Measurements from ENCODE around the gene SPTBN1.

The SPTBN1 gene

DNA sequence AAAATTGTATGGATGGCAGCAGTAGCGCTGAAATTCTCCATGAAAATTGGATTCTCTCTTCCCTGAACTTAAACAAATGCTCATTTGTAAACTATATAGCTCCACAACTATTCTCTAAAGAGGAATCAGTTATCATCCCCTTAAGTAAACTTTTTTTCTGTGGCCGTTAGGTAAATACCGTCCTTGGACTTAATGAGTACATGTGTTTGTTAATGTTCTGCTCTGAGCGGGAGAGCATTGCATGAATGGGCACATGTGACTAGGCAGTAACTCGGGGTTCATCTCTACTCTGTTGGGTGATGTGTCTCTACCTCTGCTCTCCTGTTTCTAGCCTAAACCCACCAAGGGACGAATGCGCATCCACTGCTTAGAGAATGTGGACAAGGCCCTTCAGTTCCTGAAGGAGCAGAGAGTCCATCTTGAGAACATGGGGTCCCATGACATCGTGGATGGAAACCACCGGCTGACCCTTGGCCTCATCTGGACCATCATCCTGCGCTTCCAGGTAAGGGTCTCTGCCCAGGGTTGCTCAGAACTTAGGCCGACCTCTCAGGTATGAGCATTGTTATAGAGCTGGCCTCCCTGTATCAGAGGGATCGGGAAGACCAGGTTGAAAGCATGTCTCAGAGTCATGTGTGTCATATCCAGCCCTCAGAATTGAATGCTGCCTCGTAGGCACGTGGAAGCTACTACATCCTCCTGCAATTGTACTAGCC lies 155.9 kb downstream of the SPTBN1 start:
- H4K91ac ChIP-seq (ENCODE audit: low read depth, low read length): no peak overlapping the region

DNA sequence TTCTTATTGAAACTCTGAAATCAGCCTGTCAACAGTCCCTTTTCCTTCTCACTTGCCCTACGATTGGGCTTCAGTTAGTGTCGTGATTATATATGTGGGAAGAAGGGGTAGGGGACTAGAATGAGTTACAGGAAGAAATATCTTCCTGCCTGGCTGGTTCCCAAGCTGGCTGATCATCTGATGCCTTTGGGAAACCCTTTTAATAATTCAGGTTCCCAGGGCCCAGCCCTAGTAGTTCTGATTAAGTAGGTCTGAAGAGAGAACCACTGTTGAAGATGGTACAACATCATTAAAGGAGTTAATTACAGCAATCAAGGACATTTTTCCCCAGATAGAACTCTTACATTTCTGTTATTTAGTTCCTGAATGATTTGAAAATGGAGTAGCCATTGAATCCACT lies 157.3 kb downstream of the SPTBN1 start:
- no peak overlapping the region for H2AK5ac ChIP-seq (ENCODE audit: low read length)
- no peak overlapping the region for H3K23ac ChIP-seq (ENCODE audit: low read length)
- no peak overlapping the region for H4K8ac ChIP-seq (ENCODE audit: low read depth, low read length)
- WGBS (ENCODE audit: extremely low coverage, insufficient coverage, insufficient read length): no CpG with 5 or more reads among the region's 2 CpGs
- no peak for DNase-seq
- no peaks in the 10 kb centered on the region for H3K79me1 ChIP-seq (ENCODE audit: low read length)
- H2BK5ac ChIP-seq (ENCODE audit: low read depth, low read length, poor library complexity): no peak overlapping the region
- no peak overlapping the region for H2BK12ac ChIP-seq (ENCODE audit: low read length)
- H3K18ac ChIP-seq (ENCODE audit: low read length): no peak overlapping the region
- no peak overlapping the region for H2BK120ac ChIP-seq (ENCODE audit: insufficient read depth, low read length, poor library complexity)
- no peak overlapping the region for H3K27ac ChIP-seq (ENCODE audit: low read depth, low read length)
- no peaks in the 10 kb centered on the region for H3K27me3 ChIP-seq (ENCODE audit: insufficient read depth, low read length)
- H3K79me2 ChIP-seq (ENCODE audit: control insufficient read depth, insufficient read depth, low read length, poor library complexity): no peaks in the 10 kb centered on the region
- no peak overlapping the region for H3K14ac ChIP-seq (ENCODE audit: low read length)
- H3K4me3 ChIP-seq (ENCODE audit: low read depth, low read length): no peak overlapping the region
- no peak overlapping the region for H4K91ac ChIP-seq (ENCODE audit: low read depth, low read length)
- no peak overlapping the region for H3K9ac ChIP-seq (ENCODE audit: low read length)
- no peak overlapping the region for H2AFZ ChIP-seq (ENCODE audit: insufficient read depth, low read length, poor library complexity)
- no peak overlapping the region for H3K4me2 ChIP-seq (ENCODE audit: low read length)
- H3K9me3 ChIP-seq (ENCODE audit: insufficient read depth, low read depth, low read length): no peaks in the 10 kb centered on the region
- no peak overlapping the region for H4K12ac ChIP-seq (ENCODE audit: low read depth, low read length)
- peak overlapping the region; percentile 27 for H3K4ac ChIP-seq (ENCODE audit: low read depth, low read length)
- peaks cover 15 to 21% of the 10 kb centered on the region in 2 experiments for H3K36me3 ChIP-seq (ENCODE audit: control insufficient read depth in 1 of 2, insufficient read depth in 2 of 2, low read length in 2 of 2)
- no peaks in the 10 kb centered on the region for H3K4me1 ChIP-seq (ENCODE audit: control insufficient read depth in 1 of 2, insufficient read depth in 2 of 2, low read length in 2 of 2)

More for the DNA sequence above, 155.9 kb downstream of the SPTBN1 start:
- Histone ChIP-seq H3K9me3 (ENCODE audit: insufficient read depth, low read depth, low read length) (no peaks in the 10 kb centered on the region), H2BK5ac (ENCODE audit: low read depth, low read length, poor library complexity) (no peak overlapping the region), H2BK12ac (ENCODE audit: low read length) (no peak overlapping the region), H3K4ac (ENCODE audit: low read depth, low read length) (no peak overlapping the region), H3K14ac (ENCODE audit: low read length) (no peak overlapping the region), H3K79me1 (ENCODE audit: low read length) (no peaks in the 10 kb centered on the region), H3K36me3 (ENCODE audit: control insufficient read depth in 1 of 2, insufficient read depth in 2 of 2, low read length in 2 of 2) (peaks cover 10 to 17% of the 10 kb centered on the region in 2 experiments), H3K4me3 (ENCODE audit: low read depth, low read length) (no peak overlapping the region), H3K9ac (ENCODE audit: low read length) (no peak overlapping the region), H3K79me2 (ENCODE audit: control insufficient read depth, insufficient read depth, low read length, poor library complexity) (peaks cover 3% of the 10 kb centered on the region), H2AFZ (ENCODE audit: insufficient read depth, low read length, poor library complexity) (no peak overlapping the region), H3K18ac (ENCODE audit: low read length) (no peak overlapping the region), H3K27ac (ENCODE audit: low read depth, low read length) (no peak overlapping the region), H2AK5ac (ENCODE audit: low read length) (no peak overlapping the region), H4K12ac (ENCODE audit: low read depth, low read length) (no peak overlapping the region), H2BK120ac (ENCODE audit: insufficient read depth, low read length, poor library complexity) (no peak overlapping the region), H3K4me2 (ENCODE audit: low read length) (no peak overlapping the region), H4K8ac (ENCODE audit: low read depth, low read length) (no peak overlapping the region), H3K23ac (ENCODE audit: low read length) (no peak overlapping the region), H3K4me1 (ENCODE audit: control insufficient read depth in 1 of 2, insufficient read depth in 2 of 2, low read length in 2 of 2) (no peaks in the 10 kb centered on the region), H3K27me3 (ENCODE audit: insufficient read depth, low read length) (no peaks in the 10 kb centered on the region)
- WGBS (ENCODE audit: extremely low coverage, insufficient coverage, insufficient read length): no CpG with 5 or more reads among the region's 14 CpGs
- no peak for DNase-seq

DNA sequence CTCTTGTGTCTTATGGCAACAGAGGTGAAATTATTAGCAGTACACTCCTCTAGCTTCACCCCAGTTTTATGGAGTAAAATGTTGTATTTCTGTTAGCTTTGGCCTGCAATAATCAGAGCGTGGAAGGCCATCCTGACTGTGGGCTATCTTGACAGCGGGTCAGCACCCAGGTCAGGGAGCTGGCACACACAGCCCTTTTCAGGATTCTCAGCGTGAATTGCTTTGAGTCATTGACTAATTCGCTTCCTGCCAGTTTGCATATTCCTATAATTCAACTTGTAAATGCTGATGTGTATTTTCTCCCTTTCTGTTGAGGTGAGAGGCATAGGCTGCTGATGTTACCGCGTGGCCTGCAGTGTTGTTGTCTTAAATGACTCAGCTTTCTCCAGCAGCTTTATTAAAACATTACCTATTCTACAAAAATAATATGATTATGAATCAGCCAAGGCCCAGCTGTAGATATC lies 157.7 kb downstream of the SPTBN1 start:
- Histone ChIP-seq H3K4me1 (ENCODE audit: control insufficient read depth in 1 of 2, insufficient read depth in 2 of 2, low read length in 2 of 2) (no peaks in the 10 kb centered on the region), H2BK120ac (ENCODE audit: insufficient read depth, low read length, poor library complexity) (no peak overlapping the region), H2AFZ (ENCODE audit: insufficient read depth, low read length, poor library complexity) (no peak overlapping the region), H3K79me1 (ENCODE audit: low read length) (no peaks in the 10 kb centered on the region), H2AK5ac (ENCODE audit: low read length) (no peak overlapping the region), H3K9me3 (ENCODE audit: insufficient read depth, low read depth, low read length) (no peaks in the 10 kb centered on the region), H2BK12ac (ENCODE audit: low read length) (no peak overlapping the region), H3K14ac (ENCODE audit: low read length) (no peak overlapping the region), H4K91ac (ENCODE audit: low read depth, low read length) (no peak overlapping the region), H3K4me3 (ENCODE audit: low read depth, low read length) (no peak overlapping the region), H3K4ac (ENCODE audit: low read depth, low read length) (no peak overlapping the region), H2BK5ac (ENCODE audit: low read depth, low read length, poor library complexity) (no peak overlapping the region), H3K36me3 (ENCODE audit: control insufficient read depth in 1 of 2, insufficient read depth in 2 of 2, low read length in 2 of 2) (peaks cover 15 to 24% of the 10 kb centered on the region in 2 experiments), H3K4me2 (ENCODE audit: low read length) (no peak overlapping the region), H3K23ac (ENCODE audit: low read length) (no peak overlapping the region), H4K12ac (ENCODE audit: low read depth, low read length) (no peak overlapping the region), H3K79me2 (ENCODE audit: control insufficient read depth, insufficient read depth, low read length, poor library complexity) (no peaks in the 10 kb centered on the region), H3K9ac (ENCODE audit: low read length) (no peak overlapping the region), H4K8ac (ENCODE audit: low read depth, low read length) (no peak overlapping the region), H3K27me3 (ENCODE audit: insufficient read depth, low read length) (no peaks in the 10 kb centered on the region), H3K18ac (ENCODE audit: low read length) (no peak overlapping the region), H3K27ac (ENCODE audit: low read depth, low read length) (no peak overlapping the region)
- no peak for DNase-seq
- no CpG with 5 or more reads among the region's 6 CpGs for whole genome bisulfite sequencing (ENCODE audit: extremely low coverage, insufficient coverage, insufficient read length)

DNA sequence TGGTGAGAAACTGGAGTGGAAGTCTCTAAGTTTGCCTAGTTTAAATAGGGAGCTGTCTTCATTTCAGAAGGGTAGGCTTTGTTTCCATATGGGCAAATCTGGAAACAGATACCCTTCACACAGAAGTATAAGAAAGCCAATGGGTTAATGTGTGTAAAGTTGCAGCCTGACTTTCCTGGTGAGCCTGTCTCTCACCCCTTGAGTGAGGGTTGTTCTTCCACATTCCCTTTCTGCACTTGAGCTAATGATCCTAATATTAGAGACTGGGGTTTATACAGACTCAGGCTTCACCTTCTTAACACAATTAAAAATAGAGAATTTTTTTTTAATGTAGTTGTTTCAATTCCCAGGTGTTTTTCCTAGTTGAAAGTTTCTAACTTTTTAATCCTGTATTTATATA lies 158.7 kb downstream of the SPTBN1 start:
- H3K4me2 ChIP-seq (ENCODE audit: low read length): no peak overlapping the region
- H3K14ac ChIP-seq (ENCODE audit: low read length): no peak overlapping the region
- H3K4me3 ChIP-seq (ENCODE audit: low read depth, low read length): no peak overlapping the region
- no peaks in the 10 kb centered on the region for H3K79me1 ChIP-seq (ENCODE audit: low read length)
- H2BK5ac ChIP-seq (ENCODE audit: low read depth, low read length, poor library complexity): no peak overlapping the region
- no peaks in the 10 kb centered on the region for H3K79me2 ChIP-seq (ENCODE audit: control insufficient read depth, insufficient read depth, low read length, poor library complexity)
- H4K8ac ChIP-seq (ENCODE audit: low read depth, low read length): no peak overlapping the region
- no peak for DNase-seq
- no peak overlapping the region for H2BK120ac ChIP-seq (ENCODE audit: insufficient read depth, low read length, poor library complexity)
- no peaks in the 10 kb centered on the region for H3K27me3 ChIP-seq (ENCODE audit: insufficient read depth, low read length)
- H3K9me3 ChIP-seq (ENCODE audit: insufficient read depth, low read depth, low read length): no peaks in the 10 kb centered on the region
- H3K27ac ChIP-seq (ENCODE audit: low read depth, low read length): no peak overlapping the region
- H2BK12ac ChIP-seq (ENCODE audit: low read length): no peak overlapping the region
- H4K91ac ChIP-seq (ENCODE audit: low read depth, low read length): no peak overlapping the region
- H3K23ac ChIP-seq (ENCODE audit: low read length): no peak overlapping the region
- peaks cover 17 to 27% of the 10 kb centered on the region in 2 experiments for H3K36me3 ChIP-seq (ENCODE audit: control insufficient read depth in 1 of 2, insufficient read depth in 2 of 2, low read length in 2 of 2)
- no peak overlapping the region for H3K18ac ChIP-seq (ENCODE audit: low read length)
- H2AFZ ChIP-seq (ENCODE audit: insufficient read depth, low read length, poor library complexity): no peak overlapping the region
- no peak overlapping the region for H2AK5ac ChIP-seq (ENCODE audit: low read length)
- no peaks in the 10 kb centered on the region for H3K4me1 ChIP-seq (ENCODE audit: control insufficient read depth in 1 of 2, insufficient read depth in 2 of 2, low read length in 2 of 2)
- no peak overlapping the region for H3K4ac ChIP-seq (ENCODE audit: low read depth, low read length)
- H4K12ac ChIP-seq (ENCODE audit: low read depth, low read length): no peak overlapping the region
- no peak overlapping the region for H3K9ac ChIP-seq (ENCODE audit: low read length)
